ENCODE measurements around the gene MSI2. TPM values are rescaled to one million over a fixed set of nuclear protein-coding genes. Genes with fewer than 3 reads are reported as not detected.

The MSI2 gene
- total and polyA plus RNA-seq, 12 donors = 32.6 to 411 (median 148) TPM

GRCh38 chr17:57541472-57542394 is 285.4 kb downstream of the MSI2 start:
- Histone ChIP-seq H3K27me3 (no peaks in the 10 kb centered on the region), H3K27ac (peak overlapping the region; percentile 68 to 93 (median 82)), H3K36me3 (replicated peaks in 1 of 2) (no peaks in the 10 kb centered on the region), H3K9me3 (replicated peaks in 1 of 3) (no peaks in the 10 kb centered on the region), H3K4me1 (replicated peaks in 1 of 2) (peaks cover 38 to 74% of the 10 kb centered on the region in 2 donors), H3K4me3 (no peak overlapping the region)
- intact Hi-C loops (cut with DNase I) = no loop called here
- 33 to 48% (median 36%) methylated on average over 16 to 17 of the region's 17 CpGs for WGBS, 4 donors
- TF ChIP-seq CTCF (IDR thresholded peaks at IDR 0.05) = peak in 2 of 6 experiments; percentile 3 to 14
- peak; percentile 54 to 93 for TF ChIP-seq POLR2A (IDR thresholded peaks at IDR 0.05)
- DNase-seq = peak; percentile 88 to 96 (median 95)

GRCh38 chr17:57542510-57542909 is 286.2 kb downstream of the MSI2 start:
- intact Hi-C loops (cut with DNase I) = no loop called here

GRCh38 chr17:57543230-57543629 is 286.9 kb downstream of the MSI2 start:
- Histone ChIP-seq H3K27ac (peak overlapping the region in 2 of 5 donors; percentile 80 to 93), H3K27me3 (no peaks in the 10 kb centered on the region), H3K4me3 (no peak overlapping the region), H3K4me1 (replicated peaks in 1 of 2) (peaks cover 29 to 59% of the 10 kb centered on the region in 2 donors), H3K9me3 (replicated peaks in 1 of 3) (no peaks in the 10 kb centered on the region), H3K36me3 (replicated peaks in 1 of 2) (no peaks in the 10 kb centered on the region)
- no peak for DNase-seq
- WGBS, 4 donors = 94 to 99% (median 96%) methylated on average over 4 of the region's 4 CpGs
- intact Hi-C loops (cut with DNase I) = no loop called here
- TF ChIP-seq POLR2A (IDR thresholded peaks at IDR 0.05) (no peak), CTCF (IDR thresholded peaks at IDR 0.05) (no peak)

More at GRCh38 chr17:57542510-57542909, 286.2 kb downstream of the MSI2 start:
- no peak overlapping the region for H3K4me3 ChIP-seq
- no peak for DNase-seq
- 83 to 91% (median 90%) methylated on average over 4 of the region's 4 CpGs for WGBS, 4 donors
- TF ChIP-seq POLR2A (IDR thresholded peaks at IDR 0.05) (no peak), CTCF (IDR thresholded peaks at IDR 0.05) (no peak)
- no peaks in the 10 kb centered on the region for H3K9me3 ChIP-seq (replicated peaks in 1 of 3)
- no peaks in the 10 kb centered on the region for H3K36me3 ChIP-seq (replicated peaks in 1 of 2)
- H3K27ac ChIP-seq = peak overlapping the region; percentile 45 to 93 (median 80)
- H3K4me1 ChIP-seq (replicated peaks in 1 of 2) = peaks cover 36 to 66% of the 10 kb centered on the region in 2 donors
- no peaks in the 10 kb centered on the region for H3K27me3 ChIP-seq

GRCh38 chr17:57544401-57544800 is 288.1 kb downstream of the MSI2 start:
- intact Hi-C loops (cut with DNase I) = no loop called here
- Histone ChIP-seq H3K27ac (peak overlapping the region in 1 of 5 donors; percentile 39), H3K36me3 (replicated peaks in 1 of 2) (no peaks in the 10 kb centered on the region), H3K4me3 (no peak overlapping the region), H3K9me3 (replicated peaks in 1 of 3) (no peaks in the 10 kb centered on the region), H3K4me1 (replicated peaks in 1 of 2) (peaks cover 17 to 47% of the 10 kb centered on the region in 2 donors), H3K27me3 (no peaks in the 10 kb centered on the region)
- 62 to 78% (median 72%) methylated on average over 5 of the region's 5 CpGs for WGBS, 4 donors
- no peak for DNase-seq
- TF ChIP-seq POLR2A (IDR thresholded peaks at IDR 0.05) (no peak), CTCF (IDR thresholded peaks at IDR 0.05) (no peak)

Measured in adrenal gland (tissue), 12 donors.